GM21515 (cell line): ENCODE results near the gene ERFL.
"Not testable (repeated sequence)": the region's sequence is repeated elsewhere in the genome, so short reads cannot be mapped to it uniquely, and the experiment has no call there.

Experiments used
- ATAC-seq: cut with Tn5 transposase; IDR thresholded peaks from one replicate; pipeline ENCODE4 v1.9.1; 2021; ENCODE audit not compliant: unreplicated experiment

The ERFL gene

GRCh38 chr19:41944336-41944735 is 16.1 kb upstream of the ERFL start:
- no peak for ATAC-seq

DNA sequence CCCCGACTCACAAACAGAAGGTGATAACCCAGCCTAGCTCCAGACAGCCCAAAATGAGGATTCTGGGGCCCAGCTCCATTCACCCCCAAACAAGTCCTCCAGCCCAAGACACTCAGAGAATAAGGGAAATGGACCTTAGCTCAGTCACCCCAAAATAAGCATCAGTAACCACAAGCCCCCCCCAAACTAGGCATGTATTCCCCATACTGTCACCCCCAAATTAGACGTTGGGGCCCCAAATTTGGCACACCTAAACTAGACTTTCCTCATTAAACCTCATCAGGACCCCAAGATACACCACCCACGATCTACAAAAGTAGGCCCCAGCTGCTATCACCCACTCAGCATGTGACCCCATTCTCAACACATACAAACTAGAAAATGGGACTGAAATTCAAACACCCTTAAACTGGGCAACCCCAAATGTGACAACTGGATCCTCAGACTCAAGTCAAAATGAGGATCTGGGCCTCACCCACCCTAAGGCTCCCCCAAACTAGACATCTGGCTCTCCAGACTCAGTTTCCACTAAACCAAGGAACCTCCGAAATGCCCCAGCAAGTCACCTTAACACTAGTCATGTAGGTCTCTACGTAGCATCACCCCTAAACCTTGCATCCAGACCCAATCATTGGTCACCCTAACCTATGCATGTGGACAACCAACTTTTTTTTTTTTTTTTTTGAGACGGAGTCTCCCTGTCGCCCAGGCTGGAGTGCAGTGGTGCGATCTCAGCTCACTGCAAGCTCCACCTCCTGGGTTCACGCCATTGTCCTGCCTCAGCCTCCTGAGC is 13.4 kb upstream of the ERFL start:
- no peak for ATAC-seq

DNA sequence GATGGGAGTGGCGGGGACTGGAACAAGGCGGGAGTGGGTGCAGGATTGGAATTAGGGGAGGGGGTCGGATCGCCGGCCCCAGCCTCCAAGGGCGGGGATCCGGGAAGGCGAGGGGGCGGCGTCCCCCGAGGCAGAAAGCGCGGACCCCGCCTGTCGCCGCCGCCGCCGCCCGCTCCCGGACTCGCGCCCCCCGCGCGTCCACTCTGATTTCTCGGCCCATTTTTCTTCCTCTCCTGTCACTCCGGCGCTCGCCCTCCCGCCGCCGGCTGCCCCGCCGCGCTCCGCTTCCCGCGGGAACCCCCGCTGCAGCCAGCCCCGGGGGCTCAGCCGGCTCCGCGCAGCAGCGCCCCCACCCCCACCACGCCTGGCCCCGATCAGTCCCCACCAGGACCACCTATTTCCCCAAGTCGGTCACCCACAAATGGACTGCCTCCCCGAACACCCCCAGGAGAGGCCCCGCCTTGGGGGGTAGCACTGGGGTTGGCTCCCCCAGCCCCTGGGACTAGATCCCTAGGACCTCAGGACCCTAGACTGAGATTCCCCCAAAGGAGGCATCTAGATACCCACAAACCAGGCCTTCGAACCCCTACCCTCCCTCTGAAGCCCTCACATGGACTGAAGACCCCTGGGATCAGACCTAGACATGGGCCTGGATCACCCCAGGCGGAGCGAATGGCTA is 12.6 kb upstream of the ERFL start:
- ATAC-seq: no peak

DNA sequence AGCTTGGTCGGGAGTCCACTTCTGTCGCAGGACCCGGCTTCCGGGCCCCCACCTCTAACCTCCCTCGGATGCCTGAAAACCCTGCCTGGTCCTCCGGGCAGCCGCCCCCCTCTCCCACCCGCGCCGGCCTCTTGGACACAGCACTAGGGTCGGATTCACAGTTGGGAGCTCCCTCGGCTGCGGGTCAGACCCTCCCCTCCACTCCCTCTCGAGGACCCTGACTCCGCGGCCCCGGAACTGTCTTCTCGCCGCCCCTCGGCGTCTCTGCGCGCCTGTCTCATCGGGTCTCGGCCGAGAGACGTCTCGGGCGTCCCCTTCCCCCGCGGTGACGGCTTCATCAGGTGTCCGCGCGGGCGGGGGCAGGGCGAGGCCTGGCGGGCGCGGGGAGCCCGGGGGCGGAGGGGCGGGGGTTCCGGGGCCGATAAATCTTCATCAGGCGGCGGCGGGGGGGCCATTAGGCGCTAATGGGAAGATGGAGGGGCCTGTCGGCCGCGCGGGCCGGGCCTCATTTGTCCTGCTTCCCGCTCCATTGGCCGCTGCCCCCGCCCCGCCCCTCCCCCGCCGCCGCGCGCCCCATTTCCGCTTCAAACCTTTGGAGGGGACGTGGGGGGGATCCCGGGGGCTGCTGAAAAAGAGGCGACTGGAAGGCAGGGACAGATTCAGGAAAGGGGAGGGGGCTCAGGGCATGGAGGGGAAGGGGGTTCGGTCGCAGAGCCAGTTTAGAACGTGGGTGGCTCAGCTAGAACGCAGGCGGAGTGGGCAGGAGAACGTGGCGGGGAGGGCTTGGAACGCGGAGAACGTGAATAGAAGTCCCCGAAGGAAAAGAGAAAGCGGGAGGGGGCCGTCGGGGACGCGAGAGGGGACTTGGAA is 11.8 kb upstream of the ERFL start:
- no peak for ATAC-seq

DNA sequence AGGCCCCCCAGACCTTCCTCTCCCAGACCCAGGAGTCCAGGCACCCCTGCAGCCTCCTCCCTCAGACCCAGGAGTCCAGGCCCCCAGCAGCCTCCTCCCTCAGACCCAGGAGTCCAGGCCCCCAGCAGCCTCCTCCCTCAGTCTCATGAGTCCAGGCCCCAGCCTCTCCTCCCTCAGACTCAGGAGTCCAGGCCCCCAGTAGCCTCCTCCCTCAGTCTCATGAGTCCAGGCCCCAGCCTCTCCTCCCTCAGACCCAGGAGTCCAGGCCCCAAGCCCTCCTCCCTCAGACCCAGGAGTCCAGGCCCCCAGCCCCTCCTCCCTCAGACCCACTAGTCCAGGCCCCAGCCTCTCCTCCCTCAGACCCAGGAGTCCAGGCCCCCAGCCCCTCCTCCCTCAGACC is 11.0 kb upstream of the ERFL start:
- ATAC-seq: not testable (repeated sequence)

- no peak for ATAC-seq
Measured at GRCh38 chr19:41937525-41938468, 9.5 kb upstream of the ERFL start.

GRCh38 chr19:41936961-41937360 is 8.7 kb upstream of the ERFL start:
- no peak for ATAC-seq

DNA sequence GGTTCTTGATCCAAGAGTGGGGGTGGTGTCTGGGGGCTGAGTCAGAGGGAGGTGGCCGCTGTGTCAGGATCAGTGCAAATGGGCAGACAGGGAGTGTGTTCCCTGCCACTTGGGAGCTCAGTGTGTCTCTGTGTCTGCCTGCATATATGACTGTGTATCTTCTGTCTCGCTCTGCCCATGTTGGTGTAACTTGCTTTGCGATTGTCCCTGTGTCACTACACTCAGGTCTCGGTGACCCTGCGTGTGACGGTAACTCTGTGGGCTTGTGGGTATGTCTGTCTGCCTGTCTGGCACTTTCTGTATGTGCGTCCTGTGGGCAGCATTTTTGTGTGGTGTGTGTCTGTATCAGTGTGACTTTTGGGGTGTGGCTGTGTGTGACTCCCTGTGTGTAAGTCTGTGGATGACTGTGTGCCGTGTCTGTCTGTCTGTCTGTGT is 8.2 kb upstream of the ERFL start:
- no peak for ATAC-seq

DNA sequence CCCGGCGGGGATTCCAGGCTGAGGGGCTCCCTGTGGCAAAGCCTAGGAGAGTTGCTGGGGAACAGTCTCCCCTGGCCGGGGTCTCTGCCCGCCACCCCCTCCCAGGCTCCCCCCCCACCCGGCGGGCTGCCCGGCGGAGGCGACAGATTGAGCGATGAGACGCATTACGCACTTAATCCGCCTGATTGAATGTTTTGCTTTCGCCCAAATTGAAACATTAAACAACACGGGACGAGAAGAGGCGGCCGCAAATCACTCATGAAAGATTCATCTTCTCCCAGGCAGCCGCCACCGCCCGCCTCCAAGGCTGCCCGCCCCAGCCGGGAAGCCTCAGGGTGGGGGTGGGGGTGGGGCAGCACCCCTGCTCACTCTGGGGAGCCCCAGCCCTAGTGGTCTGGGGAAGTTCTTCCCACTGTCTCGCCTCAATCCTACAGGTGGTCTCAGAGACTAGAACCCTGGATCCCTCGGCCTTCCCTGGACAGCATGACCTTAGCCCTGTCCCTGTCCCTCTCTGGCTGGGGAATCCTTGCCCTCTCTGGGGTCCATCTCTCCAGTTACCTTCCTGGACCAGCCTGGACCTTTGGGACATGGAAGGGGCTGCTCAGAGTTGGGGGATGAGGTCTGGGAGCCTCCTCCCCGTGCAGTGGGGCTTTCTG is 7.6 kb upstream of the ERFL start:
- no peak for ATAC-seq

GRCh38 chr19:41934849-41935374 is 6.7 kb upstream of the ERFL start:
- no peak for ATAC-seq

GRCh38 chr19:41933693-41934426 is 5.6 kb upstream of the ERFL start:
- no peak for ATAC-seq

DNA sequence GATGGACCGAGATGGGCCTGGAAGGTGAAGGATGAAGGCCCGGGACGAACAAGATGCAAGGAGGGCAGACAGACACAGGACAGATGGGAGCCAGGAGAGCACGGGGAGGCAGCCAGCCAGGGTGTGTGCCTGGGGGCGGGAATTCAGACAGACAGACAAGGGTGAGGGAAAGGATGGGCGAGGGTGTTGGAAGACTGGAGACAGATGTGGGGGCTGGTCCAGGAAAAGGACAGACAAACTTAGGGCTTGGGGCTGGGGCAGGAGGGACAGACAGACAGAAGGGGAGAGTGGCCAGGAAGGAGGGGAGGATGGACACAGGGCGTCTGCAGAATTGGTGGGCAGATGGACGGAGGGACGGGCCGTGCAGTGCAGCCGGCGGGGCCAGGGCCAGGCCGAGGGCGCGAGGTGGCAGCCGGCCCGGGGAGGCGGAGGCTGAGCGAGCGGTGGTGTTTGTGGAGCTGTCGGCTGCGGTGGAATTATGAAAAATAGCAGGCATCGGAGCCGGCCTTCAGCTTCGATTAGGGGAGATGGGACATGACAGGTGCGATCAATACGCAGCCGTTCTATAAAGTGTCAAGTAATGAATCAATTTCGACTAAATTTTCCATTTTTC is 4.6 kb upstream of the ERFL start:
- no peak for ATAC-seq

DNA sequence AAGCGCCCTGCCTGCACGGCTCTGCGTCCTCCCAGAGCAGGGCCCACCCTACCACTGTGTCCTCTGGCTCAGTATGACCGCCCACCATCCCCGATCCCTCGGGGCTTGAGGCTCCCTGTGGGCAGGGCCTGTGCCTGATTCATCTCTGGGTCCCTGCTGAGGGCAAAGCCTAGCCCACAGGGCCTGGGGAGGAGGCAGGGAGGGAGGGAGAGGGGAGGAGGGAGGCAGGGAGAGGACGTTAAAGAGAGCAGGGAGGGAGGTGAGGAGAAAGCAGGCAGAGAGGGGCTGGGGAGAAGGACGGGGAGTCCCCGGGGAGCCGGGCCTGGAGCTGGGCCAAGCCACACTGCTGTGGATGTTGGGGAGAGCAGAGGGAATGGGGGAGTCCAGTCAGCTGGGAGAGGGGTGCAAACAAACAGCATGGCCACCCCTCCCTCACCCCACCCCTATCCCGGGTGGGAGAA is 4.0 kb upstream of the ERFL start:
- no peak for ATAC-seq

- ATAC-seq: no peak
Measured at GRCh38 chr19:41930926-41931592, 2.8 kb upstream of the ERFL start.

DNA sequence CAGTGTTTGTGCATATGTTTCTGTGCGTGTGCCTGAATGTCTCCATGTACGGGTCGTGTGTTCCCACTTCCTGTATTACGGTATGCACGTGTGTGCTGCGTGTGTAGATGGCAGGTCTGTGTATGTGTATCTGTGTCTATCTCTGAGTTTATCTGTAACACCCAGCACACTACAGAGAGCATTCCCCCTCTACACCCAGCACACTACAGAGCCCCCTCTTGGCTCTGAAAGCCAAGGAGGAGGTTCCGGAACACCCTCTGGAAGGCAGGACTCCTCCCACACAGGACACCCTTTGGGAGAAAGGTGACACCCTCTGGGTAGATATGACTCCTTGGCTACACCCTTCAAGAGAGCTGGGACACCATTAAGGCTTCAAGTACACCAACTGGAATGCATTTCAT is 2.1 kb upstream of the ERFL start:
- ATAC-seq: no peak

GRCh38 chr19:41929536-41930071 is 1.4 kb upstream of the ERFL start:
- ATAC-seq: no peak

GRCh38 chr19:41928754-41929535 is 696 bp upstream of the ERFL start:
- no peak for ATAC-seq
